WTC11 (cell line): Measurements from ENCODE around the gene SYNGR3. TPM values are rescaled to one million over a fixed set of nuclear protein-coding genes. Genes with fewer than 3 reads are reported as not detected.

Experiments used
- CBFB ChIP-seq: sonication (generic); formaldehyde crosslinking; IDR thresholded peaks from 2 replicates; pipeline ENCODE4 v1.8.1; 2022; ENCODE audit warnings: mild to moderate bottlenecking, low read depth, missing genetic modification reagents
- ESRRA ChIP-seq: sonication (generic); formaldehyde crosslinking; IDR thresholded peaks from 2 replicates; pipeline ENCODE4 v1.8.1; 2022; ENCODE audit warnings: mild to moderate bottlenecking, missing genetic modification reagents, borderline replicate concordance
- ETV6 ChIP-seq: sonication (generic); formaldehyde crosslinking; IDR thresholded peaks from 2 replicates; pipeline ENCODE4 v1.8.1; 2022; ENCODE audit warnings: mild to moderate bottlenecking, missing genetic modification reagents
- FOXP1 ChIP-seq: sonication (generic); formaldehyde crosslinking; IDR thresholded peaks from 2 replicates; pipeline ENCODE4 v1.8.0; 2022; ENCODE audit warnings: missing genetic modification reagents, mild to moderate bottlenecking, moderate library complexity, borderline replicate concordance
- GABPB1 ChIP-seq: sonication (generic); formaldehyde crosslinking; IDR thresholded peaks from 2 replicates; pipeline ENCODE4 v1.8.1; 2023; ENCODE audit warnings: mild to moderate bottlenecking, missing genetic modification reagents
- GTF2I ChIP-seq: fragments of 250-450 bp; sonication (Bioruptor Pico); conservative IDR thresholded peaks from 2 replicates; pipeline ENCODE4 v1.4.0; 2021; ENCODE audit warnings: mild to moderate bottlenecking
- JAZF1 ChIP-seq: fragments of 250-450 bp; sonication (Bioruptor Pico); IDR thresholded peaks from 2 replicates; pipeline ENCODE4 v1.9.0; 2021; ENCODE audit warnings: moderate library complexity, mild to moderate bottlenecking, inconsistent platforms
- JUN ChIP-seq: sonication (generic); formaldehyde crosslinking; IDR thresholded peaks from 2 replicates; pipeline ENCODE4 v1.8.0; 2023; ENCODE audit warnings: mild to moderate bottlenecking, missing genetic modification reagents
- KAT7 ChIP-seq: sonication (generic); formaldehyde crosslinking; IDR thresholded peaks from 2 replicates; pipeline ENCODE4 v1.8.1; 2023; ENCODE audit warnings: missing genetic modification reagents, mild to moderate bottlenecking, borderline replicate concordance
- MXD4 ChIP-seq: fragments of 250-450 bp; sonication (Bioruptor Pico); IDR thresholded peaks from 2 replicates; pipeline ENCODE4 v1.8.0; 2021; ENCODE audit warnings: mild to moderate bottlenecking, moderate library complexity, borderline replicate concordance
- NFATC4 ChIP-seq: fragments of 250-450 bp; sonication (Bioruptor Pico); IDR thresholded peaks from 2 replicates; pipeline ENCODE4 v1.9.0; 2021; ENCODE audit warnings: mild to moderate bottlenecking
- NFE2L1 ChIP-seq: sonication (generic); formaldehyde crosslinking; IDR thresholded peaks from 2 replicates; pipeline ENCODE4 v1.8.1; 2023; ENCODE audit warnings: missing genetic modification reagents
- NR2C2 ChIP-seq: sonication (generic); formaldehyde crosslinking; IDR thresholded peaks from 2 replicates; pipeline ENCODE4 v1.8.0; 2022; ENCODE audit warnings: mild to moderate bottlenecking, missing genetic modification reagents
- NR3C1 ChIP-seq: sonication (generic); formaldehyde crosslinking; conservative IDR thresholded peaks from 2 replicates; pipeline ENCODE4 v1.8.1; 2023; ENCODE audit warnings: low read depth, mild to moderate bottlenecking, missing genetic modification reagents
- PRRX2 ChIP-seq: fragments of 250-450 bp; sonication (Bioruptor Pico); IDR thresholded peaks from 2 replicates; pipeline ENCODE4 v1.8.0; 2021; ENCODE audit warnings: mild to moderate bottlenecking
- RELA ChIP-seq: sonication (generic); formaldehyde crosslinking; IDR thresholded peaks from 2 replicates; pipeline ENCODE4 v1.8.1; 2022; ENCODE audit warnings: missing genetic modification reagents, mild to moderate bottlenecking, borderline replicate concordance
- SOX15 ChIP-seq: fragments of 250-450 bp; sonication (Bioruptor Pico); IDR thresholded peaks from 2 replicates; pipeline ENCODE4 v1.9.0; 2021; ENCODE audit warnings: mild to moderate bottlenecking
- TCF7 ChIP-seq: sonication (generic); formaldehyde crosslinking; IDR thresholded peaks from 2 replicates; pipeline ENCODE4 v1.8.0; 2022; ENCODE audit warnings: mild to moderate bottlenecking, low read depth, missing genetic modification reagents, moderate library complexity
- ZBTB21 ChIP-seq: sonication (generic); formaldehyde crosslinking; IDR thresholded peaks from 2 replicates; pipeline ENCODE4 v1.8.1; 2023; ENCODE audit warnings: mild to moderate bottlenecking, missing genetic modification reagents, borderline replicate concordance
- ZNF317 ChIP-seq: sonication (generic); formaldehyde crosslinking; IDR thresholded peaks from 2 replicates; pipeline ENCODE4 v1.8.1; 2023; ENCODE audit warnings: low read depth, mild to moderate bottlenecking, moderate library complexity, missing genetic modification reagents, borderline replicate concordance
- ZNF396 ChIP-seq: fragments of 250-450 bp; sonication (Bioruptor Pico); IDR thresholded peaks from 2 replicates; pipeline ENCODE4 v1.8.0; 2021; ENCODE audit warnings: mild to moderate bottlenecking, moderate library complexity, borderline replicate concordance
- ZNF416 ChIP-seq: fragments of 250-450 bp; sonication (Bioruptor Pico); IDR thresholded peaks from 2 replicates; pipeline ENCODE4 v1.9.0; 2021; ENCODE audit warnings: mild to moderate bottlenecking, inconsistent platforms
- ZNF423 ChIP-seq: fragments of 250-450 bp; sonication (Bioruptor Pico); IDR thresholded peaks from 2 replicates; pipeline ENCODE4 v2.1.2; 2022; ENCODE audit warnings: mild to moderate bottlenecking, moderate library complexity
- total RNA-seq: library from RNA; stranded (reverse); gene quantifications from 3 replicates; pipeline ENCODE4 v1.2.3, GENCODE V29; 2021
- TF ChIP-seq, protein P1 (sequence below): sonication (generic); formaldehyde crosslinking; IDR thresholded peaks from 2 replicates; pipeline ENCODE4 v1.8.1; 2022; ENCODE audit warnings: mild to moderate bottlenecking, missing genetic modification reagents, moderate library complexity, borderline replicate concordance
- TF ChIP-seq, protein P2 (sequence below): fragments of 250-450 bp; sonication (Bioruptor Pico); IDR thresholded peaks from 2 replicates; pipeline ENCODE4 v1.8.0; 2021; ENCODE audit warnings: mild to moderate bottlenecking
- TF ChIP-seq, protein P3 (sequence below): fragments of 200-600 bp; IDR thresholded peaks from 2 replicates; pipeline ENCODE4 v1.8.0; 2022; ENCODE audit warnings: antibody characterized with exemption
- TF ChIP-seq, protein P4 (sequence below): sonication (generic); formaldehyde crosslinking; IDR thresholded peaks from 2 replicates; pipeline ENCODE4 v1.8.0; 2022; ENCODE audit warnings: missing genetic modification reagents
- TF ChIP-seq, protein P5 (sequence below): fragments of 250-450 bp; sonication (Bioruptor Pico); conservative IDR thresholded peaks from 2 replicates; pipeline ENCODE4 v1.9.0; 2021; ENCODE audit warnings: mild to moderate bottlenecking
- TF ChIP-seq, protein P6 (sequence below): sonication (generic); formaldehyde crosslinking; IDR thresholded peaks from 2 replicates; pipeline ENCODE4 v1.8.1; 2022; ENCODE audit warnings: mild to moderate bottlenecking, moderate library complexity, missing genetic modification reagents

The SYNGR3 gene
- total RNA-seq, 1 experiment from 2014 or later, result 41.5 TPM

DNA sequence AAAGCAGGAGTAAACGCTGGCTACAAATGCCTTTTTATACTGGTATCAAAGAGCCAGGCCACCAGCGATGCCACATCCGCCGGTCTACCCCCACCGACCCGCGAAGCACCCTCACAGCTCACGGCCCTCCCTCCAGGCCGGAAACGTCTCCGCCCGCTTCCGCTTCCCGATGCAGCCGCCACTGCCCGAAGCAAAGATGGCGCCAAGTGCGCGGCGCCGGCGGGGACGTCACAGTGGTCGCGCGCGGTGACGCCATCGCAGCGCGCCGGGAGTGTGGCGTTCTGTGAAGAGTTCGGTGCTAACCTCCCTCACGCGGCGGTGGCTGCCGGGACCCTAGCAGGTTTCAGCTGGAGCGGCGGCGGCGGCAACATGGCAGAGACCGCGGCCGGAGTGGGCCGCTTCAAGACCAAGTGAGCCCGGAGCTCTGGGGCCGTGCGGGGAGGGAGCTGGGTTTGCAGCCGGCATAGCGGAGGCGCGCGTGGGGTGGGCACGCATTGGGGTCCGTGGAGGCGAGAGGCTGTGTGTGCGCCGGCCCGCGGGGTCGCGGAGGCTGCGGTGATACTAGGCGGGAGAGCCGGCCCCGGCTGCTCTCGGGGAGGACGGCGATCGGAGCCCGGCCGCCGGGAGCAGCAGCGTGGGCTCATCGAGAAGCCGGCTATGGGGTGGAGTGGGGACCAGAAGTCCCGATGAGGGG is 17.8 kb upstream of the SYNGR3 start, which contains the start of gene TBL3 (continued):
- TF ChIP-seq, protein P1, sequence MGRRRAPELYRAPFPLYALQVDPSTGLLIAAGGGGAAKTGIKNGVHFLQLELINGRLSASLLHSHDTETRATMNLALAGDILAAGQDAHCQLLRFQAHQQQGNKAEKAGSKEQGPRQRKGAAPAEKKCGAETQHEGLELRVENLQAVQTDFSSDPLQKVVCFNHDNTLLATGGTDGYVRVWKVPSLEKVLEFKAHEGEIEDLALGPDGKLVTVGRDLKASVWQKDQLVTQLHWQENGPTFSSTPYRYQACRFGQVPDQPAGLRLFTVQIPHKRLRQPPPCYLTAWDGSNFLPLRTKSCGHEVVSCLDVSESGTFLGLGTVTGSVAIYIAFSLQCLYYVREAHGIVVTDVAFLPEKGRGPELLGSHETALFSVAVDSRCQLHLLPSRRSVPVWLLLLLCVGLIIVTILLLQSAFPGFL (CRISPR knock-in tag), result no peak; the same call in 1 of the 2 replicates
- no peak for TF ChIP-seq JUN (CRISPR knock-in tag)
- TF ChIP-seq ZNF317, result no peak
- peak; percentile 82; the same call in 1 of the 2 replicates for TF ChIP-seq GABPB1
- TF ChIP-seq, protein P2, sequence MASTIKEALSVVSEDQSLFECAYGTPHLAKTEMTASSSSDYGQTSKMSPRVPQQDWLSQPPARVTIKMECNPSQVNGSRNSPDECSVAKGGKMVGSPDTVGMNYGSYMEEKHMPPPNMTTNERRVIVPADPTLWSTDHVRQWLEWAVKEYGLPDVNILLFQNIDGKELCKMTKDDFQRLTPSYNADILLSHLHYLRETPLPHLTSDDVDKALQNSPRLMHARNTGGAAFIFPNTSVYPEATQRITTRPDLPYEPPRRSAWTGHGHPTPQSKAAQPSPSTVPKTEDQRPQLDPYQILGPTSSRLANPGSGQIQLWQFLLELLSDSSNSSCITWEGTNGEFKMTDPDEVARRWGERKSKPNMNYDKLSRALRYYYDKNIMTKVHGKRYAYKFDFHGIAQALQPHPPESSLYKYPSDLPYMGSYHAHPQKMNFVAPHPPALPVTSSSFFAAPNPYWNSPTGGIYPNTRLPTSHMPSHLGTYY, result no peak
- peak; percentile 90 for TF ChIP-seq ETV6 (CRISPR knock-in tag)
- no peak for TF ChIP-seq GTF2I (CRISPR knock-in tag)
- TF ChIP-seq, protein P3, sequence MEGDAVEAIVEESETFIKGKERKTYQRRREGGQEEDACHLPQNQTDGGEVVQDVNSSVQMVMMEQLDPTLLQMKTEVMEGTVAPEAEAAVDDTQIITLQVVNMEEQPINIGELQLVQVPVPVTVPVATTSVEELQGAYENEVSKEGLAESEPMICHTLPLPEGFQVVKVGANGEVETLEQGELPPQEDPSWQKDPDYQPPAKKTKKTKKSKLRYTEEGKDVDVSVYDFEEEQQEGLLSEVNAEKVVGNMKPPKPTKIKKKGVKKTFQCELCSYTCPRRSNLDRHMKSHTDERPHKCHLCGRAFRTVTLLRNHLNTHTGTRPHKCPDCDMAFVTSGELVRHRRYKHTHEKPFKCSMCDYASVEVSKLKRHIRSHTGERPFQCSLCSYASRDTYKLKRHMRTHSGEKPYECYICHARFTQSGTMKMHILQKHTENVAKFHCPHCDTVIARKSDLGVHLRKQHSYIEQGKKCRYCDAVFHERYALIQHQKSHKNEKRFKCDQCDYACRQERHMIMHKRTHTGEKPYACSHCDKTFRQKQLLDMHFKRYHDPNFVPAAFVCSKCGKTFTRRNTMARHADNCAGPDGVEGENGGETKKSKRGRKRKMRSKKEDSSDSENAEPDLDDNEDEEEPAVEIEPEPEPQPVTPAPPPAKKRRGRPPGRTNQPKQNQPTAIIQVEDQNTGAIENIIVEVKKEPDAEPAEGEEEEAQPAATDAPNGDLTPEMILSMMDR, result no peak
- peak; percentile 99 for TF ChIP-seq CBFB (CRISPR knock-in tag)
- no peak for TF ChIP-seq NR3C1 (CRISPR knock-in tag)
- no peak for TF ChIP-seq RELA (CRISPR knock-in tag)
- TF ChIP-seq KAT7 (CRISPR knock-in tag), result no peak
- TF ChIP-seq TCF7, result no peak
- TF ChIP-seq NFE2L1, result peak; percentile 34; the same call in 1 of the 2 replicates
- 0 out of 2 replicates have a peak, but pooled peaks have one; percentile 56 for TF ChIP-seq NR2C2 (CRISPR knock-in tag)
- no peak for TF ChIP-seq SOX15 (CRISPR knock-in tag)
- TF ChIP-seq ESRRA (CRISPR knock-in tag), result no peak
- no peak for TF ChIP-seq JAZF1
- no peak for TF ChIP-seq MXD4
- TF ChIP-seq ZBTB21 (CRISPR knock-in tag), result peak; percentile 93; the same call in 1 of the 2 replicates
- TF ChIP-seq ZNF423, result no peak
- TF ChIP-seq, protein P4, sequence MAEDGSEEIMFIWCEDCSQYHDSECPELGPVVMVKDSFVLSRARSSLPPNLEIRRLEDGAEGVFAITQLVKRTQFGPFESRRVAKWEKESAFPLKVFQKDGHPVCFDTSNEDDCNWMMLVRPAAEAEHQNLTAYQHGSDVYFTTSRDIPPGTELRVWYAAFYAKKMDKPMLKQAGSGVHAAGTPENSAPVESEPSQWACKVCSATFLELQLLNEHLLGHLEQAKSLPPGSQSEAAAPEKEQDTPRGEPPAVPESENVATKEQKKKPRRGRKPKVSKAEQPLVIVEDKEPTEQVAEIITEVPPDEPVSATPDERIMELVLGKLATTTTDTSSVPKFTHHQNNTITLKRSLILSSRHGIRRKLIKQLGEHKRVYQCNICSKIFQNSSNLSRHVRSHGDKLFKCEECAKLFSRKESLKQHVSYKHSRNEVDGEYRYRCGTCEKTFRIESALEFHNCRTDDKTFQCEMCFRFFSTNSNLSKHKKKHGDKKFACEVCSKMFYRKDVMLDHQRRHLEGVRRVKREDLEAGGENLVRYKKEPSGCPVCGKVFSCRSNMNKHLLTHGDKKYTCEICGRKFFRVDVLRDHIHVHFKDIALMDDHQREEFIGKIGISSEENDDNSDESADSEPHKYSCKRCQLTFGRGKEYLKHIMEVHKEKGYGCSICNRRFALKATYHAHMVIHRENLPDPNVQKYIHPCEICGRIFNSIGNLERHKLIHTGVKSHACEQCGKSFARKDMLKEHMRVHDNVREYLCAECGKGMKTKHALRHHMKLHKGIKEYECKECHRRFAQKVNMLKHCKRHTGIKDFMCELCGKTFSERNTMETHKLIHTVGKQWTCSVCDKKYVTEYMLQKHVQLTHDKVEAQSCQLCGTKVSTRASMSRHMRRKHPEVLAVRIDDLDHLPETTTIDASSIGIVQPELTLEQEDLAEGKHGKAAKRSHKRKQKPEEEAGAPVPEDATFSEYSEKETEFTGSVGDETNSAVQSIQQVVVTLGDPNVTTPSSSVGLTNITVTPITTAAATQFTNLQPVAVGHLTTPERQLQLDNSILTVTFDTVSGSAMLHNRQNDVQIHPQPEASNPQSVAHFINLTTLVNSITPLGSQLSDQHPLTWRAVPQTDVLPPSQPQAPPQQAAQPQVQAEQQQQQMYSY (CRISPR knock-in tag), result no peak
- TF ChIP-seq, protein P5, sequence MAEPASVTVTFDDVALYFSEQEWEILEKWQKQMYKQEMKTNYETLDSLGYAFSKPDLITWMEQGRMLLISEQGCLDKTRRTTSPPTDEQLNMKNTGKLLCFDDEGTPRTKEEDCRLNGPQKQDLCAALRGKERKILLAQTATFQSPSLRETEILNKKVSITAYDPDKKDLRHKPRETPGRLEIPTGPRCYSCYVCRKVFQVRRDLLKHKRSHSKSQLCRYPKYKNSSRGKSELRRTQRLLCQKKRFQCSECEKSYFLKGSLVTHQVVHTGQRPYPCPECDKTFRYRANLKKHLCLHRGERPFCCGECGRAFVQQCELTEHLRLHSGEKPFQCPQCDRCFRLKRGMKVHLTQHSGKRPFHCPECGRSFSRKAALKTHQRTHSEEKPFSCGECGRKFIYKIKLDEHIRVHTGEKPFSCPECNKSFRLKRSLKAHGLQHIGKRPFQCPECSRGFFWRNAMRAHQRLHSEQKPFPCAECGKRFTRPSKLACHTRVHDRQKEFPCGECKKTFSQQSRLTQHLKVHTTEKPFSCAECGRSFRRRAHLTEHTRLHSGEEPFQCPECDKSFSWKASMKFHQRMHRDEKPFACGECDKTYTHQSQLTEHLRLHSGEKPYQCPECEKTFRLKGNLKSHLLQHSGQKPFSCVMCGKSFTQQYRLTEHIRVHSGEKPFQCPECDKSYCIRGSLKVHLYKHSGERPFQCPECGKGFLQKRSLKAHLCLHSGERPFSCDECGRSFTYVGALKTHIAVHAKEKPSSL (CRISPR knock-in tag), result no peak
- no peak for TF ChIP-seq PRRX2 (CRISPR knock-in tag)
- TF ChIP-seq ZNF396 (CRISPR knock-in tag), result no peak
- TF ChIP-seq FOXP1 (CRISPR knock-in tag), result peak; percentile 89
- no peak for TF ChIP-seq NFATC4 (CRISPR knock-in tag)
- TF ChIP-seq ZNF416 (CRISPR knock-in tag), result no peak
- TF ChIP-seq, protein P6, sequence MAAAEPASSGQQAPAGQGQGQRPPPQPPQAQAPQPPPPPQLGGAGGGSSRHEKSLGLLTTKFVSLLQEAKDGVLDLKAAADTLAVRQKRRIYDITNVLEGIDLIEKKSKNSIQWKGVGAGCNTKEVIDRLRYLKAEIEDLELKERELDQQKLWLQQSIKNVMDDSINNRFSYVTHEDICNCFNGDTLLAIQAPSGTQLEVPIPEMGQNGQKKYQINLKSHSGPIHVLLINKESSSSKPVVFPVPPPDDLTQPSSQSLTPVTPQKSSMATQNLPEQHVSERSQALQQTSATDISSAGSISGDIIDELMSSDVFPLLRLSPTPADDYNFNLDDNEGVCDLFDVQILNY (CRISPR knock-in tag), result peak; percentile 94
